Hippocampal formation (tissue), 2 donors: ENCODE results near the gene P2RY14.
A peak's percentile ranks its signal among the peaks of the same experiment; 100 is the strongest.
"Not testable (repeated sequence)": the region's sequence is repeated elsewhere in the genome, so short reads cannot be mapped to it uniquely, and the experiment has no call there.

Source experiments
- DNase-seq, 2 donors: peaks; one replicate each; lab custom pipeline; 2025; lab: John Stamatoyannopoulos, UW

Gene P2RY14

GRCh38 chr3:151262871-151263525, 15.3 kb downstream of the P2RY14 start:
- no peak for DNase-seq

GRCh38 chr3:151259664-151260063, 18.7 kb downstream of the P2RY14 start:
- no peak for DNase-seq

GRCh38 chr3:151256749-151257148, 21.6 kb downstream of the P2RY14 start:
- no peak for DNase-seq

GRCh38 chr3:151248772-151249337, 29.5 kb downstream of the P2RY14 start:
- no peak for DNase-seq

GRCh38 chr3:151242006-151242405, 36.3 kb downstream of the P2RY14 start:
- not testable (repeated sequence) for DNase-seq

GRCh38 chr3:151236736-151237135, 41.6 kb downstream of the P2RY14 start:
- DNase-seq = no peak

- DNase-seq = no peak
Observed at GRCh38 chr3:151236316-151236715, 42.0 kb downstream of the P2RY14 start.

GRCh38 chr3:151234825-151235224, 43.5 kb downstream of the P2RY14 start:
- no peak for DNase-seq

GRCh38 chr3:151232991-151233390, 45.4 kb downstream of the P2RY14 start:
- no peak for DNase-seq

GRCh38 chr3:151232403-151232802, 45.9 kb downstream of the P2RY14 start:
- not testable (repeated sequence) for DNase-seq

GRCh38 chr3:151230646-151231045, 47.7 kb downstream of the P2RY14 start:
- DNase-seq = no peak

- no peak for DNase-seq
Observed at GRCh38 chr3:151228666-151229040, 49.7 kb downstream of the P2RY14 start.

GRCh38 chr3:151227807-151228665, 50.3 kb downstream of the P2RY14 start:
- peak; percentile 64 to 66 for DNase-seq

GRCh38 chr3:151227266-151227806, 51.0 kb downstream of the P2RY14 start:
- DNase-seq = no peak

GRCh38 chr3:151226825-151227224, 51.5 kb downstream of the P2RY14 start:
- DNase-seq = no peak

- DNase-seq = no peak
Observed at GRCh38 chr3:151226088-151226563, 52.2 kb downstream of the P2RY14 start.

- DNase-seq = no peak
Observed at GRCh38 chr3:151225040-151225975, 53.0 kb downstream of the P2RY14 start.

- no peak for DNase-seq
Observed at GRCh38 chr3:151224268-151224866, 54.0 kb downstream of the P2RY14 start.

GRCh38 chr3:151219056-151219455, 59.3 kb downstream of the P2RY14 start:
- no peak for DNase-seq

GRCh38 chr3:151218136-151218535, 60.2 kb downstream of the P2RY14 start:
- DNase-seq = no peak
